Chondrocyte (in vitro differentiated cells): ENCODE measurements around the gene PPFIBP1. TPM values are rescaled to one million over a fixed set of nuclear protein-coding genes. Genes with fewer than 3 reads are reported as not detected.
"Not testable (repeated sequence)": the region's sequence is repeated elsewhere in the genome, so short reads cannot be mapped to it uniquely, and the experiment has no call there.

Experiments used
- DNase-seq: peaks from one replicate; pipeline ENCODE4 v3.0.0; 2021; ENCODE audit warnings: mixed read lengths, low spot score
- H3K27ac Mint-ChIP-seq: one replicate; pipeline ENCODE4 v1.8.0; 2021; ENCODE audit warnings: mild to moderate bottlenecking, moderate library complexity, mixed read lengths; ENCODE audit not compliant: unreplicated experiment
- H3K27me3 Mint-ChIP-seq: 2 replicates; pipeline ENCODE4 v1.8.0; 2021; ENCODE audit warnings: low read depth, mixed read lengths
- H3K36me3 Mint-ChIP-seq: 2 replicates; pipeline ENCODE4 v1.8.0; 2021; ENCODE audit warnings: low read depth, mixed read lengths
- H3K4me1 Mint-ChIP-seq: 2 replicates; pipeline ENCODE4 v1.8.0; 2021; ENCODE audit warnings: low read depth, mild to moderate bottlenecking, mixed read lengths
- H3K4me3 Mint-ChIP-seq: one replicate; pipeline ENCODE4 v1.8.0; 2021; ENCODE audit warnings: mild to moderate bottlenecking, moderate library complexity, mixed read lengths; ENCODE audit not compliant: unreplicated experiment
- H3K9me3 Mint-ChIP-seq: 2 replicates; pipeline ENCODE4 v1.8.0; 2021; ENCODE audit warnings: low read depth, mixed read lengths
- CTCF ChIP-seq: fragments of 200-600 bp; sonication (generic); IDR thresholded peaks from 2 replicates; pipeline ENCODE4 v1.5.0; 2021; ENCODE audit warnings: antibody characterized with exemption, mild to moderate bottlenecking, moderate library complexity
- total RNA-seq: library from RNA; stranded (reverse); gene quantifications from 3 replicates; pipeline ENCODE4 v1.2.1, GENCODE V29; 2021

Gene PPFIBP1
- total RNA-seq, 1 donor from 2014 or later: 85.0 TPM

- no peak for TF ChIP-seq CTCF
- Mint-ChIP-seq H3K4me3 (no peak overlapping the region), H3K9me3 (no peaks in the 10 kb centered on the region), H3K27me3 (no peaks in the 10 kb centered on the region), H3K36me3 (peaks cover 12% of the 10 kb centered on the region), H3K4me1 (peaks cover 25% of the 10 kb centered on the region), H3K27ac (no peak overlapping the region)
- no peak for DNase-seq
These were observed 59.2 kb downstream of the PPFIBP1 start for GRCh38 chr12:27583057-27583797.

DNA sequence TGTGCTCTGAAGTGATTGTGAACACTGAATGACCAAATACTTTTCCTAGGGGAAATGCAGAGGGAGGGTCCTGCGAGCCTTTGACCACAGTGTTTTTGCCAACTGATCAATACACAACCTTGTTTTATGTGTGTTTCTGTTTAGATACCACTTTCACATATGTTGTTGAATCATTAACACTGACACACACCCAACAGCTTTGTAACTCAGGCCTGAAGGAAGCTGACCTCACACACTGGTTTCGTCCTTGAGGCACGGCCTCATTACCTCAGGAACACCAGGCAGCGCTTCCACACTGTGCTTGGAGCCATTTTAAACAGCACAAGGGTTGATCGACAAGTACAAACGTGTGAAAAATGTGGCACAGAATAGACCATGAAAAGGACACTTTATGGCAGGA is 60.0 kb downstream of the PPFIBP1 start:
- H3K36me3 Mint-ChIP-seq: peaks cover 7% of the 10 kb centered on the region
- no peak for TF ChIP-seq CTCF
- H3K9me3 Mint-ChIP-seq: no peaks in the 10 kb centered on the region
- H3K27ac Mint-ChIP-seq: no peak overlapping the region
- peaks cover 23% of the 10 kb centered on the region for H3K4me1 Mint-ChIP-seq
- H3K27me3 Mint-ChIP-seq: no peaks in the 10 kb centered on the region
- no peak for DNase-seq
- H3K4me3 Mint-ChIP-seq: no peak overlapping the region

DNA sequence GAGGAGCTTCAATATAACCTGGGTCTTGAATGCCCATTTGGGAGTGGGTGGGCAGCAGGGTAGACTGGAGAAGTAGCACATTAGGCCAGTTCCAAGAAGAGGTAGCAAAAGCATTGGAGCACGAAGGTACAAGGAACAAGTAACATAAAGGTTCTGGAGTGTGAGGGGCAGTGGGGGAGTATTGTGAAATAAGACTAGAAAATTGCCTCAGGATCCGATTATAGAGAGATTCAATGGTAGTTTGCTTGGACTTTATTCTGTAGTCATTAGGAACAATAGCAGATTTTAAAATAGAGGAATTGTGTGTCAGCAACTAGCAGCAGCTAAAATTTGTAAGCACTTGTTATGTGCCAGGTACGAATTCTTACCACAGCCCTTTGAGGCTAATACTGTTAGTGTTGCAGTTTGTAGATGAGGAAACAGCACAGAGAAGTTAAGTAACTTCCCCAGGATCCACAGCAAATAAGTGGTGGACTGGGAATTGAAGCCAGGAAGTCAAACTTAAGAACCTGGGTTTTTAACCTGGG is 61.8 kb downstream of the PPFIBP1 start:
- no peak for DNase-seq
- H3K27me3 Mint-ChIP-seq: no peaks in the 10 kb centered on the region
- no peak for TF ChIP-seq CTCF
- peaks cover 23% of the 10 kb centered on the region for H3K4me1 Mint-ChIP-seq
- H3K9me3 Mint-ChIP-seq: no peaks in the 10 kb centered on the region
- no peaks in the 10 kb centered on the region for H3K36me3 Mint-ChIP-seq
- no peak overlapping the region for H3K27ac Mint-ChIP-seq
- no peak overlapping the region for H3K4me3 Mint-ChIP-seq

GRCh38 chr12:27588075-27588730 is 64.2 kb downstream of the PPFIBP1 start:
- DNase-seq, H3K27me3 Mint-ChIP-seq, H3K4me3 Mint-ChIP-seq, H3K27ac Mint-ChIP-seq, H3K36me3 Mint-ChIP-seq, H3K9me3 Mint-ChIP-seq: not testable (repeated sequence)
- peaks cover 21% of the 10 kb centered on the region for H3K4me1 Mint-ChIP-seq

DNA sequence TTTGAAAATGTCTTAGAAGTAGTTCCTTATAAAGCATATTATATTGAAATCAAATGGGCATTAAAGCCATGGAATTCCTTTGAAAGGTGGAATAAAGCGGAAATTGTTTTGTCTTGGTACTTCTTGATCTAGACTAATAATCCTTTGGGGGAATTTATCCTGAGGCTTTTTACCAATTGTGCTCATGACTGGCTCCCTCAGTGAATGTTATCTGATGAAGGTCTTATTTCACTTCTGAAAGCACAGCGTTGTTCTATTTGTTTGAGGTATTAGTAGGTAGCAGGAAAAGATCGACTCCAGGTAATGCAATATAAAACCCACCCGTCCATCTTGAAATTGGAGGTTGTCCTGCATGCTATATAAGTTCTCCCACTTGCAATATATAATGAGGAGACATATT is 64.8 kb downstream of the PPFIBP1 start:
- TF ChIP-seq CTCF: no peak
- Mint-ChIP-seq H3K4me1 (peaks cover 22% of the 10 kb centered on the region), H3K36me3 (peaks cover 2% of the 10 kb centered on the region), H3K4me3 (no peak overlapping the region), H3K9me3 (no peaks in the 10 kb centered on the region), H3K27ac (no peak overlapping the region), H3K27me3 (no peaks in the 10 kb centered on the region)
- no peak for DNase-seq
